Adrenal gland (tissue), 5 donors: Measurements from ENCODE around the gene DCC.

ENCODE experiments used
- POLR2A ChIP-seq, 2 donors: fragments of 450-650 bp; IDR thresholded peaks; one replicate each; pipeline ENCODE4 v1.6.1; 2017; ENCODE audit warnings: antibody characterized with exemption in 2 of 2, mild to moderate bottlenecking in 2 of 2, moderate library complexity in 1 of 2
- TF ChIP-seq, protein P1 (sequence below), 6 experiments: fragments of 450-650 bp in 4 of 6; fragments of 200-600 bp in 2 of 6; sonication (generic) in 1 of 6; IDR thresholded peaks; 1 replicate in 5 of 6; 2 replicates in 1 of 6; pipeline versions ENCODE4 v1.5.1 to v1.8.0; 2016 to 2021; ENCODE audit warnings: antibody characterized with exemption in 6 of 6, mild to moderate bottlenecking in 2 of 6, moderate library complexity in 1 of 6
- donor health status: DM: no; HTN: no; CAD: no.

- TF ChIP-seq, protein P1, sequence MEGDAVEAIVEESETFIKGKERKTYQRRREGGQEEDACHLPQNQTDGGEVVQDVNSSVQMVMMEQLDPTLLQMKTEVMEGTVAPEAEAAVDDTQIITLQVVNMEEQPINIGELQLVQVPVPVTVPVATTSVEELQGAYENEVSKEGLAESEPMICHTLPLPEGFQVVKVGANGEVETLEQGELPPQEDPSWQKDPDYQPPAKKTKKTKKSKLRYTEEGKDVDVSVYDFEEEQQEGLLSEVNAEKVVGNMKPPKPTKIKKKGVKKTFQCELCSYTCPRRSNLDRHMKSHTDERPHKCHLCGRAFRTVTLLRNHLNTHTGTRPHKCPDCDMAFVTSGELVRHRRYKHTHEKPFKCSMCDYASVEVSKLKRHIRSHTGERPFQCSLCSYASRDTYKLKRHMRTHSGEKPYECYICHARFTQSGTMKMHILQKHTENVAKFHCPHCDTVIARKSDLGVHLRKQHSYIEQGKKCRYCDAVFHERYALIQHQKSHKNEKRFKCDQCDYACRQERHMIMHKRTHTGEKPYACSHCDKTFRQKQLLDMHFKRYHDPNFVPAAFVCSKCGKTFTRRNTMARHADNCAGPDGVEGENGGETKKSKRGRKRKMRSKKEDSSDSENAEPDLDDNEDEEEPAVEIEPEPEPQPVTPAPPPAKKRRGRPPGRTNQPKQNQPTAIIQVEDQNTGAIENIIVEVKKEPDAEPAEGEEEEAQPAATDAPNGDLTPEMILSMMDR (IDR thresholded peaks at IDR 0.05): no peak
- no peak for TF ChIP-seq POLR2A (IDR thresholded peaks at IDR 0.05)
These were observed 1101.9 kb downstream of the DCC start for GRCh38 chr18:53441761-53442414.
